Muscle layer of colon (tissue), 2 donors: ENCODE data around the gene RIMS1.

Source experiments
- H3K27ac ChIP-seq: one replicate; pipeline ENCODE4 v1.7.0; 2013; ENCODE audit warnings: low read depth, mild to moderate bottlenecking, low read length, moderate library complexity
- H3K27me3 ChIP-seq, 2 donors: one replicate each; pipeline ENCODE4 v1.7.0; 2013; ENCODE audit warnings: low read length in 2 of 2, mild to moderate bottlenecking in 2 of 2; ENCODE audit not compliant: insufficient read depth in 2 of 2, control insufficient read depth in 1 of 2
- H3K36me3 ChIP-seq: one replicate; pipeline ENCODE4 v1.7.0; 2013; ENCODE audit warnings: mild to moderate bottlenecking, low read length; ENCODE audit not compliant: insufficient read depth
- H3K4me1 ChIP-seq: one replicate; pipeline ENCODE4 v1.7.0; 2013; ENCODE audit warnings: mild to moderate bottlenecking, low read length; ENCODE audit not compliant: insufficient read depth
- H3K4me3 ChIP-seq, 2 donors: one replicate each; pipeline ENCODE4 v1.7.0; 2013; ENCODE audit warnings: low read length in 2 of 2, low read depth in 1 of 2, mild to moderate bottlenecking in 1 of 2, moderate library complexity in 1 of 2
- H3K9ac ChIP-seq: one replicate; pipeline ENCODE4 v1.7.0; 2013; ENCODE audit warnings: low read length
- H3K9me3 ChIP-seq: one replicate; pipeline ENCODE4 v1.7.0; 2013; ENCODE audit warnings: mild to moderate bottlenecking, low read length
- donor health status: abdominal sarcoma.
- donor health status: Adenocarcinoma of cecum.

Gene RIMS1

DNA sequence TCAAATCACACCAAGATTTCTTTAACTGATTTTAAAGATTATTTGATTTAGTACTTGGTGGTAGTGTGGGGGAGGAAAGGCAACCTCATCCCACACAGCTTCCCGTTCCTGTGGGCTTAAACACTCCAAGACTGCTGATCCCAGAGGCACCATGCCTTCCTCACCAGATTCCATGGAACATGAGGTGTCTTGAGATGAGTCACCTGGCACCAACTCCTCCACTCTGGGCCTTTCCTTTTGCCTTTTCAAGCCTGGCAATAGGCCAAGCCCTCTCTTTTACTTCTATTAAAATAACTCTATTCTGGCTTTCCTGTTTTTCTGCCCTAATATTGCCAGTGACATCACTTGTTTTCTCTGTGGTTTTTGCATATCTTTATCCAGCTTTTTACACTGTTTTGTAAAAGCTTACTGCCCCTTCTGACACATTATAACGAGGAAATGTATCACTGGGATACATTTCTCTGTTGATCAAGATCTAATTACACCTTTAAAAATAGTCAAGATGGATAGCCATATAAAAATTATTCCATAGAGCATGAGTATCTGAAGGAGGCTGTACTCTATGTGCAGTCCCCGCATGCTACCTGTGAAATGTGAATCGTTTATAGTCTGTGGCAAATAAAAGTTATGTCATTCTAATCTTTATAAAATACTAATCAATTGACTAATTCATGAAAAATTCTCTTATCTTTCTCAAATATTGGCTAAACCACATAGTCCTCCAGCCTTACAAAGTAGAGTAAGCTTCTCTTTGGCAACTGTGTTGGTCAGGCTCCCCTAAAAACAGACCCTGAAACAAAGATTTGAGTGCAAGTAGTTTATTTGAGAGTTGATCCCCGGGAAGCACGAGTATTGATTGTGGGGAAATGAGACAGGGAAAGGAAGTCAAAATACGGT lies 477.7 kb downstream of the RIMS1 start:
- Histone ChIP-seq H3K36me3 (no peaks in the 10 kb centered on the region), H3K9ac (no peak overlapping the region), H3K27ac (no peak overlapping the region), H3K9me3 (no peaks in the 10 kb centered on the region), H3K27me3 (no peaks in the 10 kb centered on the region), H3K4me1 (no peaks in the 10 kb centered on the region), H3K4me3 (no peak overlapping the region)

DNA sequence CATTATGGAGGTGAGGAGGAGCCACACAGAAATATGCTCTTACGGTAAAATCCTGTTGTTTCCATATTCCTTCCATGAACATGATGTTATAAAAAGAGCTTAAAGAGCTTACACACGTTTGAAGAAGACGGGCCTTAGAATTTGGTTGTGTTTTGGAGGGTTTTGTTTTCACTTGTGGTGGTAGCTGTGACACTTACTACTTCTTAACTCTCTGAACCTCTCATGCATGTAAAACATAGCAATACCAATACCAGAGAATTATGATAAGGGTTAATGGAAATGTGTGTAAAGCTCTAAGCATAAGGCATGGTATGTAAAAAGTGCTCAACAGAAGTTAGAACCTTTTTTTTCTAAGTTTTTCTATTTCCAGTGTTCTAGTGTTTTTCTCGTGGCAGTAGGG lies 479.4 kb downstream of the RIMS1 start:
- Histone ChIP-seq H3K27ac (no peak overlapping the region), H3K36me3 (no peaks in the 10 kb centered on the region), H3K4me1 (no peaks in the 10 kb centered on the region), H3K27me3 (no peaks in the 10 kb centered on the region), H3K9ac (no peak overlapping the region), H3K4me3 (no peak overlapping the region), H3K9me3 (no peaks in the 10 kb centered on the region)

DNA sequence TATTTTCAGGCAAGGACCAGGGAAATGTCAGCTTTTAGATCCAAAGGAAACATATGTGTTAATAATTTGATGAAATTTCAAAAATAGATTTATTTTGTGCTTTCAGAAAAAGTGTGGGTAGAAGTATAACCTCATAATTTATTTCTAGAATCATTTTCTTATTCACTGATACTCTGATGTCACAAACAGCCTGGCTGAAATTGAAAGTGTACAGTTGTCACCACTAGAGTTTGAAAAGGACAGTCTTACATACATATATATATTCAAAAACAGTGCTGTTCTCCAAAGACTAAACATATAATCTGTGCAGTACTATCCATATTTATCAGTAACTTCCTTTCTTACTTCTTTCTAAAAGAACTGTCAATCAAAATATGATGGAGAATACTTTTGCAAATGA lies 481.1 kb downstream of the RIMS1 start:
- Histone ChIP-seq H3K9ac (no peak overlapping the region), H3K27ac (no peak overlapping the region), H3K9me3 (no peaks in the 10 kb centered on the region), H3K4me3 (no peak overlapping the region), H3K27me3 (no peaks in the 10 kb centered on the region), H3K36me3 (no peaks in the 10 kb centered on the region), H3K4me1 (no peaks in the 10 kb centered on the region)

DNA sequence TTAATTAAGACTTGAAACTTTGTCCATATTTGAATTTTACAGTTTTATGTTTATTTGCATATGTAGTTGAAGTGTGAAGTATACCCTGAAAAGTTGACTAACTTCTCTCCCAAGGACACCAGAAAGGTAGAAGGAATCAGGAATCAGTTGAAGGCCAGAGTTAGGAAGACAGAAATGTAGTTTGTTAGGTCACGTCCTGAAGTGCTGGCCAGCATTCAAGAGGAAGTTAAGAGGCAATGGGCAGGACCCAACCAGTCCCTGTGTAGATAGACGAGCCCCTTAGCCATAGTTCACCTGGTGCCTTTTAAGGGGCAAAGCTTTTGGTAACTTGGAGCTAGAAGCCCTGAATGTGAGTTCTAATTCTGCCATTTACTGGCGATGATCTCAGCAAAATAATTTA lies 485.1 kb downstream of the RIMS1 start:
- no peaks in the 10 kb centered on the region for H3K36me3 ChIP-seq
- no peak overlapping the region for H3K27ac ChIP-seq
- H3K9ac ChIP-seq = no peak overlapping the region
- no peaks in the 10 kb centered on the region for H3K27me3 ChIP-seq
- no peaks in the 10 kb centered on the region for H3K9me3 ChIP-seq
- no peaks in the 10 kb centered on the region for H3K4me1 ChIP-seq
- H3K4me3 ChIP-seq = no peak overlapping the region

DNA sequence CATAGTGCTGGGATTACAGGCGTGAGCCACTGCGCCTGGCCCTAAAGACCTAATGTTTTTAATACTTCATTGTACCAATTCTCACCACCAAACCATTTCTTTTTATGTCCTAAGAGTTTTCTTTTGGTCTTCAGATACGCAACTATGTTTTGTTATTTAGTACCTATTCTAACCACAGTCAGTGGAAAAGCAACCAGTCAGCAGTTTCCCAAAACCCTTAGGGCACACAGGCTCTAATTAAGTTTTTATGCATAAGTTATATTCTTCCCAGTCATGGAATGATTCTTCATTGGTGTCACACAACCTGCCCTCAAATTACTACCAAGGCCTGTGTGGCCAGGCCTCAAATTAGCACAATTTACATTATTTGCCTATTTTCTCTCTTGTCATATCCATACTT lies 487.8 kb downstream of the RIMS1 start:
- Histone ChIP-seq H3K36me3 (no peaks in the 10 kb centered on the region), H3K9ac (no peak overlapping the region), H3K9me3 (no peaks in the 10 kb centered on the region), H3K4me1 (no peaks in the 10 kb centered on the region), H3K27me3 (no peaks in the 10 kb centered on the region), H3K27ac (no peak overlapping the region), H3K4me3 (no peak overlapping the region)

DNA sequence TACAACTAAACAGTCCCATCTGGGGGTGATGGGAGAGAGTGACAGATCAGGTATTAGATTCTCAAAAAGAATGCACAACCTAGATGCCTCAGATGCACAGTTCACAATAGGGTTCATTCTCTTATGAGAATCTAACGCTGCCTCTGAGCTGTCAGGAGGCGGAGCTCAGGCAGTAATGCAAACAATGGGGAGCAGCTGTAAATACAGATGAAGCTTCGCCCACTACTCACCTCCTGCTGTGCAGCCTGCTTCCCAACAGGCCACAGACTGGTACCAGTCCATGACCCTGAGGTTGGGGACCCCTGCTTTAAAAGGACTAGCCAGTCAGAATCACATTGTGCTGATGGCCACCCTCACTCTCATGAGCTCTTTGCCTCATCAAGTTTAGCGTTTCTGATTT lies 488.5 kb downstream of the RIMS1 start:
- Histone ChIP-seq H3K4me3 (no peak overlapping the region), H3K9me3 (no peaks in the 10 kb centered on the region), H3K9ac (no peak overlapping the region), H3K4me1 (no peaks in the 10 kb centered on the region), H3K27ac (no peak overlapping the region), H3K27me3 (no peaks in the 10 kb centered on the region), H3K36me3 (no peaks in the 10 kb centered on the region)

DNA sequence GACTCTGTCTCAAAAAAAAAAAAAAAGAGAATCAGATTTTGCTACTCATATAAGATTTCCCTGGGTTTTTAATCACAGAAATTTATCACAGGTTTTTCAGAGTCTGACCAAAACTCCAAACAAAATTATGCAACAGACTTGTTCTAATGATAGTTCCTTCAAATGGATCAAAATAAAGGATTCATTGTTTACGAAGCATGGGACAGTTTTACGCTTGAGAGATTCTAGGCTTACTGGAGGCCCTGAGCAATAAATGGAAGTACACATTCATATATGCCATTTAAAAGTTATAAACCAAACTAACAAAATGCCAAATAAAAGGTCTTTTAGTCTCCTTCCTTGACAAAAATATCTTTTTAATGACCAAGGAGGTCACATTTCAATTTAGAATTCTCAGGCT lies 490.4 kb downstream of the RIMS1 start:
- Histone ChIP-seq H3K9ac (no peak overlapping the region), H3K4me3 (no peak overlapping the region), H3K36me3 (no peaks in the 10 kb centered on the region), H3K27ac (no peak overlapping the region), H3K4me1 (no peaks in the 10 kb centered on the region), H3K27me3 (no peaks in the 10 kb centered on the region), H3K9me3 (no peaks in the 10 kb centered on the region)

DNA sequence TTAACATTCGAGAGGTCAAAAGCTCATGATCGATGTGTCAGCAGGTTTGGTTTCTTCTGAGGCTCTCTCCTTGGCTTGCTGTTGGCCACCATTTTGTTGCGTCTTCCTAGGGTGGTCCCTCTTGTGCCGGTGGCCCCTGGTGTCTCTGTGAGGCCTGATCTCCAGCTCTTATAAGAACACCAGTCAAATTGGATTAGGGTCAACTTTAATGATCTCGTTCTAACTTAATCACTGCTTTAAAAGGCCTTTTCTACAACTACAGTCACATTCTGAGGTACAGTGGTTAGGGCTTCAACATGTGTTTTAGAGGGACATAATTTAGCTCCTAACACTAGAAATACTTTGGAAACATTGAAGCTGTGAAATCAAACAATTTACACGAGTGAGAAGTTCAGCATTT lies 494.7 kb downstream of the RIMS1 start:
- Histone ChIP-seq H3K36me3 (no peaks in the 10 kb centered on the region), H3K27me3 (no peaks in the 10 kb centered on the region), H3K4me3 (no peak overlapping the region), H3K9ac (no peak overlapping the region), H3K27ac (no peak overlapping the region), H3K4me1 (no peaks in the 10 kb centered on the region), H3K9me3 (no peaks in the 10 kb centered on the region)

DNA sequence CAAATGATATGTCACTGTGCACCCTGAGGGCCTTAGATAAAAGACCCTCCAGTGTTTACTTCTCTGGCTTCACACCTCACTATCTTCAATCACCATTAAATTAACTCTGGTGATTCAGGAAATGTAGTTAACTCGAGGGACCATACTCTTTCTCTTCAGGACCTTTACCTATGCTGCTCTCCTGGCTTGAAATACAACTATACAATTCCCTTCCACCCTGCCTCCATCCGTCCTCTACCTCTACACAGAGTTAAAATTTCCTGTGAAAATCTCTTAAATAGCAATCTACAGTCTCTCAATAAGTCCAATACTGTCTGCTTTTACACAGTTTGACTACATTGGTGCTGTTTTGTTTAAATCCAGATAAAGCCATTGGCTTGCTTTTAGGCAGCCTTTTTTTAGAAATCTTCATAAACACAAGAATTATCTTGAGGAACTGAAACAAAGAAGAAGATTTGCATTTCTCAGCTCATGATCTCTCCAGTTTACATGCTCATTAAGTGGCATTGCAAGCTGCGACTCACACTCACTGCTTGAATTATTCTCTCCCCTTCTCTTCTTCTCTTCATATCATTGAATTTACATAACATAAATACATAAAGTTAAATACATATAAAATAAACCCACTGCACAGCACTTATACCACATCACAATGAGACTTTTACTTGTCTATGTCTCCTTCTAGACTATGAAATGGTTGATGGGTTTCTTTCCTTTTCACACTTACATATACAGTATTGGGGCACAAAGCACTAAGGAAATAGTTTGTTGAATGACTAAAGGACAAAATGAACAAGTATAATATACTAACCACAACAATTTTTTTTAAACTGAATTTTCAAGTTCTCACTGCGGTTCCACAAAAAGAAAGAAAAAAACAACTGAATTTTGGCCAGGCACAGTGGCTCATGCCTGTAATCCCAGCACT lies 496.5 kb downstream of the RIMS1 start:
- Histone ChIP-seq H3K27me3 (no peaks in the 10 kb centered on the region), H3K4me1 (no peaks in the 10 kb centered on the region), H3K27ac (no peak overlapping the region), H3K36me3 (no peaks in the 10 kb centered on the region), H3K9ac (no peak overlapping the region), H3K4me3 (no peak overlapping the region), H3K9me3 (no peaks in the 10 kb centered on the region)

DNA sequence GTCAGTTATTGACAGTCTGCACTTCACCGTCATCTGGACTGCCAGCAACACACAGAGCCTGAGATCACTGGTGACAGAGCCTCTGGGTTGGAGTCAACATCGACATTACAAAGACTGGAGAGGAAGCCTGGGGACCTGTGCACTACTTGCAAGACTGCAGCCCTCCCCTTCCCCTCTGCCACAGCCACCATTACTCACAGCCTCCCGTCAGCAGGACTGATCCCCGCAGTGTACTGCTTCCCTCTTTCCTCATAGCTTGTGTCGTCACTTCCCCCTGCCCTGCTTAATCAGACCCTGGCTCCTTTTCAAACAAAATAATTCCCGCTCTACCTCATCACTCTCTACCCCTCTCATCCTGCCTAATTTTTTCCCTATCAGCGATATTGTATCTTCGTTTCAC lies 500.0 kb downstream of the RIMS1 start:
- Histone ChIP-seq H3K27me3 (no peaks in the 10 kb centered on the region), H3K9me3 (no peaks in the 10 kb centered on the region), H3K36me3 (no peaks in the 10 kb centered on the region), H3K27ac (no peak overlapping the region), H3K9ac (no peak overlapping the region), H3K4me3 (no peak overlapping the region), H3K4me1 (no peaks in the 10 kb centered on the region)

DNA sequence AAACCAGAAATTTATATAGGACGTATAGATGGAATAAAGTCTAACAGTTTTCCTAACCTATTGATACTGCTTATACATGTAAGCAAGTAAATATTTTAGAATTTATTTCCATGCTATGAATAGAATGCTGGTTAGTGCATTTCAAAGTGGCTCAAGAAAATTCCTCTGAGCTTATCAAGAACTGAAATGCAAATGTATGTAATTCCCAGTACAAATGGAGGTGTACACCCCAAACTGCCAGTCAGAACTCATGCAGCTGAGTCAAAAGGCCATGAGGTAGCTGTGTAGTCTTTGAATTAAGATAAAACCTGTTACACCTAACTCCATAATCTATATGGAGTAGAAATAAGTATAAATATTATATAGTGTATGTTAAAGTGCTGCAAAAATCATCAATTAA lies 503.3 kb downstream of the RIMS1 start:
- no peaks in the 10 kb centered on the region for H3K27me3 ChIP-seq
- no peak overlapping the region for H3K27ac ChIP-seq
- no peaks in the 10 kb centered on the region for H3K9me3 ChIP-seq
- H3K36me3 ChIP-seq = no peaks in the 10 kb centered on the region
- no peak overlapping the region for H3K4me3 ChIP-seq
- no peak overlapping the region for H3K9ac ChIP-seq
- H3K4me1 ChIP-seq = no peaks in the 10 kb centered on the region
